Measurements from ENCODE around the gene TP53INP2. TPM values are rescaled to one million over a fixed set of nuclear protein-coding genes. Genes with fewer than 3 reads are reported as not detected.

Gene TP53INP2
- total and polyA plus RNA-seq, 11 donors: 54.6 to 176 (median 93.7) TPM

GRCh38 chr20:34710861-34711574 is 6.9 kb downstream of the TP53INP2 start:
- H3K4me1 ChIP-seq: peaks cover 0 to 71% (median 44%) of the 10 kb centered on the region in 12 donors
- no peak overlapping the region for H3K4me3 ChIP-seq
- no peak for DNase-seq
- no peaks in the 10 kb centered on the region for H3K27me3 ChIP-seq
- no peaks in the 10 kb centered on the region for H3K9me3 ChIP-seq
- TF ChIP-seq POLR2A (IDR thresholded peaks at IDR 0.05): no peak
- TF ChIP-seq CTCF (IDR thresholded peaks at IDR 0.05): no peak
- ATAC-seq: no peak
- intact Hi-C loops (cut with DNase I): no loop called here
- 86 to 94% (median 88%) methylated on average over 9 of the region's 9 CpGs for WGBS, 4 donors
- H3K36me3 ChIP-seq: peaks cover 0 to 52% (median 37%) of the 10 kb centered on the region in 9 donors
- H3K27ac ChIP-seq: peak overlapping the region in 4 of 12 donors; percentile 0 to 99 (median 88)

DNA sequence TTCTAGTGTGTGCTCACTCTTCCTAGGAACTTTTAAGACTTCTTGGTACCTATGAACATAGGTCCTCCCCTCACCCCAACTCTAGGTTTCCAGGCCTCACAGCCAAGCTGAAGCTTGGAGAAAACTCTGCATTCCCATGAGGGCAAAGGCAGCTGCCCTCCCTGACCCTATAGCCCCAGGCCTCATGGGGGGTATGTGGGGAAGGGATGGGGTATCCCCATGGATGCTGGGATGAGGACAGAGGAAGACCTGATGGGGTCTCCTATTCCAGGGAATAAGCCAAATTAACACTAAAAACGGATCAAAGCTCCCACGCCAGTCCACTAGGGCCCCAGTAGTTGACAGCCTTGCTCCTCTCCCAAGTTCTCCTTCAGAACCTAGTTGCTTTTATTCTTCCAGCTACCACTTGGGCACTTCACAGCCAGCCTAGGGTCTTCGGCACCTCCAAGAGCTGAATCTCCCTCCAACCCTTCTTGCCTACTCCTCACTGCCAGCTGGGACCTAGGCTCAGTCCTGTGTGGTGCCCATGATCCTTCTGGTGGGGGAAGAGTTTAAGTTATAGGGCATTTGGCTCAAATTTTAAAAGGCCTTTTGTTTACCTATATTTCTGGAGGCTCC is 7.8 kb downstream of the TP53INP2 start:
- no peaks in the 10 kb centered on the region for H3K9me3 ChIP-seq
- 90 to 99% (median 96%) methylated on average over 3 of the region's 3 CpGs for WGBS, 4 donors
- peaks cover 0 to 59% (median 39%) of the 10 kb centered on the region in 9 donors for H3K36me3 ChIP-seq
- no peak for TF ChIP-seq POLR2A (IDR thresholded peaks at IDR 0.05)
- TF ChIP-seq CTCF (IDR thresholded peaks at IDR 0.05): no peak
- no peak for DNase-seq
- H3K27me3 ChIP-seq: no peaks in the 10 kb centered on the region
- H3K27ac ChIP-seq: peak overlapping the region in 2 of 12 donors; percentile 0 to 36
- no peak overlapping the region for H3K4me3 ChIP-seq
- intact Hi-C loops (cut with DNase I): no loop called here
- H3K4me1 ChIP-seq: peaks cover 0 to 62% (median 35%) of the 10 kb centered on the region in 12 donors
- no peak for ATAC-seq

- Histone ChIP-seq H3K4me3 (no peak overlapping the region), H3K36me3 (peaks cover 0 to 66% (median 46%) of the 10 kb centered on the region in 9 donors), H3K27me3 (no peaks in the 10 kb centered on the region), H3K9me3 (no peaks in the 10 kb centered on the region), H3K4me1 (peaks cover 0 to 54% (median 30%) of the 10 kb centered on the region in 12 donors), H3K27ac (peak overlapping the region in 9 of 12 donors; percentile 14 to 58 (median 39))
- TF ChIP-seq POLR2A (IDR thresholded peaks at IDR 0.05) (no peak), CTCF (IDR thresholded peaks at IDR 0.05) (no peak)
- ATAC-seq (no peak), DNase-seq (no peak)
- WGBS, 4 donors: 68 to 80% (median 72%) methylated on average over 5 of the region's 5 CpGs
- intact Hi-C loops (cut with DNase I): no loop called here
Observed at GRCh38 chr20:34712525-34713192, 8.5 kb downstream of the TP53INP2 start.
